HG02938 (cell line): ENCODE measurements around the gene TGFBR3.

Experiments
- ATAC-seq: cut with Tn5 transposase; IDR thresholded peaks from one replicate; pipeline ENCODE4 v1.9.1; 2021; ENCODE audit warnings: mild to moderate bottlenecking, moderate library complexity; ENCODE audit not compliant: unreplicated experiment

The TGFBR3 gene

DNA sequence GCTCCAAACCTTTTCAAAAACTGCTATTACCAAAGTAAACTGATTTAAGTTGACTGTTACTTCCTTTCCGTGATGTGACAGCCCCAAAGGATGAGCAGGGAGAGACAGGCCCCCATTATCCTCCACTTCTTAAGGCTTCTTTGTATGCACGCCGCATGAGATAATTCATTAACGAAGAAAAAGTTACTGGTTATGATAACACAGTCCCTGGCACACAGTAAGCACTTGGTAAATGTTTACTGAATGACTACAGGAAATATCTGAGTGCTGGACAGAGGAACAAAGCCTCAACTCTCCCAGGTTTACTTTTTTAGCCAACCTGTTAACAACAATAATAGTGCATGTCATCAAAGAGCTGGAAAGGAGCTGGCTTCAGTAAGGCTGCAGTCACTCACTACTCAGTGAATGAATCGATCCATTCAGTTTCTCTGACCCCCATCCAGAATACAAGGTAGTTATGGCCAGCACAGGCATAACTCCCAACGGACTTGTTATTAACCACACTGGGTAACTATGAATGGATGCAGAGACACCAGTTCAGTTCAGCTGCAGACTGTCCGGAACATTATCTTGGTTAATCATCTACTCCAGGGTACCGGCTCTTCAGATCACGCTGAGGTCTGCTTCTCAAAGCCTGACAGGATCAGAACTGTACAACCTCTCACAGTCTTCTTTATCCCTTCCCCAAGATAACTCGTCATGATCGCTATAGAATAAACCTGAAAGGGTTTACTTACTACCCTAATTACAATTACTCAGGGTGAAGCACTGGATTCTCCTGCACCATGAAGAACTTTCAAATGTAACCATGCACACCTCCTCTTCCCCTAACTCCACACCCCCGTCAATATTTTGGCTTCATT lies 58.3 kb downstream of the TGFBR3 start:
- no peak for ATAC-seq

GRCh38 chr1:91827087-91827458 lies 58.9 kb downstream of the TGFBR3 start:
- ATAC-seq = no peak

DNA sequence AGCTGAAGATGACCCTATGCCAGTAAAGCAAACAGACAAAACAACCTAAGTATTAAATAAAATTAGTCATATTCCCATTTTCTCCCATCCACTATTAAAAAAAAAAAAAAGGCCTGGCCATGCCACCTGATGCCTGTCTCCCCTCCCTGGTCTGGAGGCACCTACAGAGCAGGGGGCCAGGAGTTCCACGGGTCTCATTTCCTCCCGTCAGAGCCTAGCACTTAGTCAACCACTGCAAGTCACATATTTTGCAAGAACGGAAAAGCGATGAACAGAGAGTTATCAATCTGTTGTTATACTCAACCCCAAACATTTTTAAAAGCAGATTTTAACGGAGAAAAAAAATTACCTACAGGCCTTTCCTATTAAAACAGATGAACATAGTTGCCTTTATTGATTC lies 59.3 kb downstream of the TGFBR3 start:
- no peak for ATAC-seq

GRCh38 chr1:91826248-91826647 lies 59.7 kb downstream of the TGFBR3 start:
- no peak for ATAC-seq

DNA sequence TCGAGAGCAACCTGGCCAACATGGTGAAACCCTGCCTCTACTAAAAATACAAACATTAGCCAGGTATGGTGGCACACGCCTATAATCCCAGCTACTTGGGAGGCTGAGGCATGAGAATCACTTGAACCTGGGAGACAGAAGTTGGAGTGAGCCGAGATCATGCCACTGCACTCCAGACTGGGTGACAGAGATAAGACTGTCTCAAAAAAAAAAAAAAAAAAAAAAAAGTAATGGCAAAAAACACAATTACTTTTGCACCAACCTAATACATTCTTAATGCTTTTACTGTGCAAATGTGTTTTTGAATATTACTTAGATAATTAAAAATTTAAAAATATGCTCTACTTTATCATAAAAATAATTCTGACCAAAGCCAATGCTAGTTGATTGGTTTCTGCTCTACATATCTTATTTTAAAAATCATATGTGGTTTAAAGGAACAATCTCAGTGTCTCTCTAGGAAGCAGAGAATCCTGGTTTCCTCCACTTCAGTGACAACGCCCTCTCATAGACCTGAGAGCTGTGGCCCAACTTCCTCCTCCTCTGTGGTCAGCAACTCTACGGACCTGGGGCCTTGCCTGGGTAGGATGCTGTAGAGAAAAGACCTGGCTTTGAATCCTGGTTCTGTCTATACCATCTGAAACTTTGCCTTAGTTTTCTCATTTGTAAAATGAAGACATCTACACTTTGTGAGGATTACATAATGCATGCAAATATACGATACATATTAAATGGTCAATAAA lies 64.7 kb downstream of the TGFBR3 start:
- no peak for ATAC-seq

- ATAC-seq = no peak
Observed at GRCh38 chr1:91819038-91819788, 66.7 kb downstream of the TGFBR3 start.

GRCh38 chr1:91818713-91818975 lies 67.3 kb downstream of the TGFBR3 start:
- ATAC-seq = no peak

DNA sequence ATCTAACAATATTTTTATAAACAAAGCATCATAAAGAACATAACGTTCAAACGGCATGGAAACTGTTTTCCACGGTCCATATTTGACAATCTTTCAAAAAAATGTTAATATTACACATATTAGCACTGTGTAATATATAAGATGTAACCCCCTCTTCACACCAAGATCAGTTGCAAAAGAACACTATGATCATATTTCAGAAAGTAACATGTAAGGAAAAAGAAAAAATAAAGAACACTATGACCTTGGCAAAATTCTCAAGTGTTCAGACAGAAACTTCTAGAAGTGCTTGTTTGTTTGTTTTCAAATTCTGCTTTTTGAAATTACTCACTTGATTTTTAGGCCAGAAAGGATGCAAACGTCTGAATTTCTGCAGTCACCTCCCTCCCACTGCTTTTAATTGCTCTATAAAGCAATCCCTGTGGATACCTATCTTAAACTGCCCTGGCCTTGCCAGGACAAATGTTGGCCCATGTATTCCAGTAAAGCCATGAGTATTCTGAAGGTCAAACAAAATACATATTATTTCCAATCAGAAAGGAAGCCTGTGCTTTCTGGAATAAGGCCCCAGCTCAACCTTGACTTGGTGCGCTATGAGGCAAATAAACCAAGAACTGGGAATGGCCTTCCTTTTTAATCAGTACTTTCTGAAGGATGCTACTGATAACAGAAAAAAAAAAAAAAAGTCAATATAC lies 68.6 kb downstream of the TGFBR3 start:
- ATAC-seq = no peak

DNA sequence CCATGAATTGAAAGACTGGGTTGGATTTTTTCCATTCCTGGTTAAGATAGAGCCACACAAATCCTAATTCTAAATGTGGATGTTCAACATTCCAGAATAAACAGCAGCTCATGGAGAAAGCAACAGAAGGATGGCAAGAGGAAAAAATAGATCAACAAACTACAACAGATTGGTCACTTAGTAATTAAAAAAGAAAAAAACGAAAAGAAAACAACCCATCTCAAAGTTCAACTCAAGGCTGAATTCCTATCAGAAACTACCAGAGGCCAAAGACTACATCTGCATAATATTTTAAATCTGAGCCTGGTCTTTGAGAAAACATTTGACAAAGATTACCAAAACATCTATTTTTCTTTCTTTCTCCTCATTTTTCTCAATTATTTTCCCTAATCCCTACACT lies 69.9 kb downstream of the TGFBR3 start:
- no peak for ATAC-seq

GRCh38 chr1:91814448-91814847 lies 71.5 kb downstream of the TGFBR3 start:
- ATAC-seq = no peak

- ATAC-seq = no peak
Observed at GRCh38 chr1:91813813-91814212, 72.1 kb downstream of the TGFBR3 start.

DNA sequence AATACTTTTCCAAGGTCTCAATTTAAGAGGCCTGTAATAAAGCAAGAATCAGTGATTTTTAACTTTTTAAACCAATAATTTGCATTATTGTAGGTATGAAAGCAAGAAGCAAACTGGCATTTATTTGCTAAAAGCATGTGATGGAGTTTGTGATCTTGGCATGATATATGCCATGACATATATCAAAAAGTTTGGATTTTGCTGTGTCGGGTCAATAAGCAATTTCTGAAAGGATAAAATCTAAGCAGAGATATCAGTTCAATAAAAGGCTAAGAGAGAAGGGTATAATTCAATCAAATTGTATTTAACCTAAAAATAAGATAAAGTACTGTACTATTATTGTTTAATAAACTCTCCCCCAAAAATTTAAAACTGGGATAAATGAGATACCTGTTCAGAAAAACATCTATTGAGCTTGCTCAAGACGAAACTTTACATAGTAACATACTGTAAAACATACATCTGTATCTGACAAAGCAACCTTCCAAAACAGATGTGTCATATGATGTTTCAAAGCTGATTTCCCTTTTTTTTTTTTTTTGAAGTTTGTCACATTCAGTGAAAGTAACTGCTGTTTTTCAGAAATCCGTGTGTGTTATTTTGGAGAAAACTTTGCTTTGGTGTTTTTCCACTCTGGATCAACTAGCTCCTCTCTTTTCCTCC lies 74.5 kb downstream of the TGFBR3 start:
- ATAC-seq = no peak

DNA sequence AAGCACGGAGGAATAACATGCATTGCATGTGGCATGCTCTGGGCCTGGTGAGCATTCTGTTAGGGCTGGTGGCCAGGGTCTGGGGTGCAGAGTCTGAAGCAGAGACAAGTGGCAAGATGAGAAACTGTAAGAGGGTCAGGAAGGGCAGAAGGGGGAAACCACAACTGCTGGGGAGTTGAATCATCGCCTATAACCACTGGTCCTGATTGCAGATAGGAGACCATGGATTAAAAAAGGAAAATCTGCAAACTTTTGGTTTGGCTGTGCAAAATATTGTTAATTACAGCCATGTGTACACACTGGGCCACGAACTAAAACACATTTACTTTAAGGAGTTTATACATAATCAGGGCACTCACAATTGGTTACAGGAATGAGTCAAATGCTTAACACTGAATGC lies 76.6 kb downstream of the TGFBR3 start:
- ATAC-seq = no peak

GRCh38 chr1:91807921-91808620 lies 77.9 kb downstream of the TGFBR3 start:
- ATAC-seq = no peak

- no peak for ATAC-seq
Observed at GRCh38 chr1:91806769-91807700, 78.9 kb downstream of the TGFBR3 start.

DNA sequence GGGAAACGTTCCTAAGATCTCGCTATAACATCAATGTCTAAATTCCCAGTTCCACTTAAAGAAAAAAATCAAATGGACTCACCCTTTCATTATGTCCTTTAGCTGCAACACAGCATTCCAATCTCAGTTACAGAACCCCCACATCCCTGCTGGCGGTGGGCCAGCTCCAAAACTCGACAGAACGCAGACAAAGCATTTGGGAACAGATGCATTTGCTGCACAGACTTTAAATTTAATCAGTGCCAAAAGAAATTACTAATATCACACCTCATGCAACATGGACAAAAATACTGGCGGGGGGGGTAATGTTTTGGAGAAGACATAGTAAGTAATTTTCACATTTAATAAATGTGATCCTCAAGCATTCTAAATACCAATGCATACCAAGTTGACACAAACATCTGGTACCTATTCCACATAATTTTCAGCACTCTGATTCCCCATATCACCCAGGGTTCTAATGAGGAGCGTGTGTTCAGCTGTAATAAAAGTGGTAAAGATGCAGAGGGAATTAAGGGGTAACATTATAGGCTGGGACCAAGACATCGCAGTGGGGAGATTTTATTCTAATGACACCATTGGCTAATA lies 79.7 kb downstream of the TGFBR3 start:
- no peak for ATAC-seq

- no peak for ATAC-seq
Observed at GRCh38 chr1:91805311-91805801, 80.6 kb downstream of the TGFBR3 start.

DNA sequence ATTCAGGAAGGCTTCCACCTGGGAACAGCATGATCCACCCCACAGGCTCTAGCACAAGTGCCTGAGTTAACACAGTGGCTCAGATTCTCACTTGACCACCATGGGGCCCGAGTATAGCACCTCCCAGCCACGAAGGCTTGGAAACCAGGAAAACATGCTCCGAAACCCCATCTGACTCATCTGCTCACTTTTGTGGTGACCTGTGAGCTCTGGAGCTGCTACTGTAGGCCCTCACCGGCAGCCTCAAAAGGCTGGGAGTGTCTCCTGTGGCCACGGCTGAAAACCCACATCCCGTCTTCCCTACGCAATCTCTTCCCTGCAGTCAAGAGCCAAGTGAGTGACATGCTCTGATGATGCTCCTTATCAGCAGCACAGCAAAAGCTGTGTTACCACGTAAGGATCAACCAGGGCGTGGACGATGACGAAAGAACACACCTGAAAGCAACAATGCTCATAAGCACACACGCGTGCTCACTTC lies 81.4 kb downstream of the TGFBR3 start:
- ATAC-seq = no peak
